ENCODE measurements around the gene C1QTNF1.
"Not testable (repeated sequence)": the region's sequence is repeated elsewhere in the genome, so short reads cannot be mapped to it uniquely, and the experiment has no call there.

Gene C1QTNF1

DNA sequence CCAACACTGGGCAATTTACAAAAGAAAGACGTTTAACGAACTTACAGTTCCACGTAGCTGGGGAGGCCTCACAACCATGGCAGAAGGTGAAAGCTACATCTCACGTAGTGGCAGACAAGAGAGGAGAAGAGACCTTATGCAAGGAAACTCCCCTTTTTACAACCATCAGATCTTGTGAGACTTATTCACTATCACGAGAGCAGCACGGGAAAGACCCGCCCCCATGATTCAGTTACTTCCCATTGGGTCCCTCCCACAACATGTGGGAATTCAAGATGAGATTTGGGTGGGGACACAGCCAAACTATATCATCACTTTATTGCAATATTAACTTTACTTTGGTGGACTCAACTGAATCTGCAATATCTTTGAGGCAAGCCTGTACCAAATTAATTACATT is 38.7 kb downstream of the C1QTNF1 start:
- no peak for DNase-seq

DNA sequence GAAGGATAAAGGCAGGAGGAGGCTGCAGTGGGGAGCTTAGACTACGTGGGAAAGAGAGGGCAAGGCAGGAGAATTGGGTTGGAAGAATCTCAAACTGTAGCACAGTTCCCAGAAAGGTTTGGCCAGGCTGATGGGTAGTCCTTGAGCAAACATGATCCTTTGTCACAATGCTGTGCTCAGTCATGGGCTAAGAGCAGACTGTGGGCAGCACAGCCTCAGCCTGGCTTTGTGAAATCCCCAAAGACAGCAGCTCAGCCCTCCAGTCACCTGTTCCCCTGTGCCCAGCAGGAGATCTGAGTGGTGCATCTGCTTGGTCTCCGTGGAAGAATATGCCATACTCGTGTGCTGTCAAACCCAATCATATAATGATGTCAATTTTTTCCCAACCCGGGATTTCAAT is 40.1 kb downstream of the C1QTNF1 start:
- peak; percentile 24 for DNase-seq

DNA sequence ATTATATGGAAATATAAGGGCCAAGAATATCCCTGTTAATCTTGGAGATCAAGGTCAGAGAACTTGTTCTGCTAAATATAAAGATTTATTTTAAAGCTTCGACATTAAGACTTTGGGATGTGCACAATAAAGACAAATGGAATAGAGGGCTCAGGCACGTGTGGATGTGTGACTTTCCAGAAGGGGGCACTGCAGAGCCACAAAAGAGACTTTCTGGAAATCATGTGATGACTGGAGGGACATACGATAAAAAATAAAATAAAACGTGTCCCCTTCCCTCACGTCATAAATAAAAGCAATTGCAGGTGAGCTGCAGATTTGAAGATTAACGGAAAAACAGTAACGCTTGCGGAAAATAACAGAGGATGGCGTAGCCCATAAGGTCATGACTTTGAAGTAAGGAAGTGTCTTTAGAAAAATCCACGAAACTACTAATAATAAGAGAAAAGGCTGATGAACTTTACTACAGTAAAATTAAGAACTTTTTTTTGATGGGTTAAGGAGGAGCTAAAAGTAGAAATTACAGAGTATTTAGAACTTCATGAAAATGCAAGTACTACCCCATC is 41.2 kb downstream of the C1QTNF1 start:
- peak; percentile 6 for DNase-seq

DNA sequence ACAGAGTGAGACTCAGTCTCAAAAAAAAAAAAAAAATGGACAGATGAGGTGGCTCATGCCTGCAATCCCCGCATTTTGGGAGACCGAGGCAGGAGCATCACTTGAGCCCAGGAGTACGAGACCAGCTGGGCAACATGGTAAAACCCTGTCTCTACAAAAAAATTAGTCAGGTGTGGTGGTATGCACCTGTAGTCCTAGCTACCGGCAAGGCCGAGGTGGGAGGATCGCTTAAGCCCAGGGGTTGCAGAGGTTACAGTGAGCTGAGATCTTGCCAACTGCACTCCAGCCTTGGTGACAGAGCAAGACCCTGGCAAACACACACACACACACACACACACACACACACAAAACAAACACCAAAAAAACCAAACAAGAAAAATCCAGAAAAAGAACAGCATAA is 43.0 kb downstream of the C1QTNF1 start:
- no peak for DNase-seq

DNA sequence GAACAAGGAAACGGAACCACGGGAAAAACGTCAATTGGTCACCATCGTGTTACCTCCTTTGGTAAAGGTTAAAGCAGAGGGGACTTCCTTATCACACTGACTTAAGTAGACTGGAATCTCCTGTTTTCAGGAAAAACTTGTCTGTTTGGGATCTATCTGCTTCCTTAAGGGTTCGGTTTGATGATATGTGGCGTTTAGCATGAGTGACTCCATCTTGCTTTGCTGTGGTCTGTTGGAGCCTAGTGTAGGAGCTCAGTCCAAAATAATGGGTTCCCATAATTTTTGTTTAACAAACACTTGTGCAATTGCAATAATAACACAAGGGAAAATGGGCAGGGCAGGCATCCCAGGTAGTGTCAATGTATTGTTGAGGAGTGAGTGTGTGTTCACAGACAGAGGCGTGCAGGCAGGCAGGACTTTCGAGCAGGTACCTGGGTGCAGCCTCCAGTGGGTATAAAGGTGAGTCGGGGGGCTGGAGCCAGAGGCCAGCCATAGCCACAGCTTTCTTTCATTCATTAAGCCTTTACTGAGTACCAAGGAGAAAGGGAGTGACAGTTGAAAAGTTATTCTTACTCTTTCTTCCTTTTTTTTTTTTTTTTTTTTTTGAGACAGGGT is 46.4 kb downstream of the C1QTNF1 start:
- DNase-seq, result no peak

DNA sequence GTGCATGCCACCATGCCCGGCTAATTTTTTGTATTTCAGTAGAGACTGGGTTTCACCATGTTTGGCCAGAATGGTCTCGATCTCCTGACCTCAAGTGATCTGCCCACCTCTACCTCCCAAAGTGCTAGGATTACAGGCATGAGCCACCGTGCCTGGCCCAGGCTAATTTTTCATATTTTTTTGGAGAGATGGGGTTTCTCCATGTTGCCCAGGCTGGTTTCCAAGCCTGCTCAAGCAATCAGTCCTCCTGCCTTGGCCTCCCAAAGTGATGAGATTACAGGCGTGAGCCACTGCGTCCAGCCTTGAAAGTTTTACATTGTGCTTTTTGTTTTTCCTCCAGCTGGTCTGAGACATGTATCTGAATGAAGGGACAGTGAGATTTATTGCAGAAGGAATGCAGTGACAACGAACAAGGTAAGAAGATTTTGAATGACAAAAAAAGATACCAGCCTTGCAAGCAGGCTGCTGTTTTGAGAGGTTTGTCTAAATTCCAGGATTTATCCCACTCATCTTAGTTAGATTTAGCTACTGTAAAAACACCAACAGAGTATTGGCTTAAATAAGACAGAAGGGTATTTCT is 47.3 kb downstream of the C1QTNF1 start:
- DNase-seq, result no peak

DNA sequence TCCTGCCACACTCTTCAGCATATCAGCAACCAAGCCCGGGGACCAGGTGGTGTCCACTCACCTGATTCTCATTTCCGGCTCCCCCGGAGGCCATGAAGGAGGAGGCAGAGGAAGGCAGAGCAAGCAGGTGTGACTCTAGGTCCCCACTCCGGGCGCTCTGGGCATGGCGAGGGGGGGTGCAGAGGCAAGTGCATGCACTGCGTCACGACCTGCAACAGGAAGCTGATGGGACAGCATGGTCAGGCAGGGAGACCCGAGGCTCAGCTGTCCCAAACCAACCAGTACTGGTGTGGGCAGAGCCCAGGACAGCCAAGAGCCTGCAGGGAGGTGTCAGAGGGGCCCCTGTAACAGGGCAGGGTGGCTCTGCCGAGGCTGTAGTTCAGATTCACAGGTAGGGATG is 48.6 kb downstream of the C1QTNF1 start:
- DNase-seq, result no peak

DNA sequence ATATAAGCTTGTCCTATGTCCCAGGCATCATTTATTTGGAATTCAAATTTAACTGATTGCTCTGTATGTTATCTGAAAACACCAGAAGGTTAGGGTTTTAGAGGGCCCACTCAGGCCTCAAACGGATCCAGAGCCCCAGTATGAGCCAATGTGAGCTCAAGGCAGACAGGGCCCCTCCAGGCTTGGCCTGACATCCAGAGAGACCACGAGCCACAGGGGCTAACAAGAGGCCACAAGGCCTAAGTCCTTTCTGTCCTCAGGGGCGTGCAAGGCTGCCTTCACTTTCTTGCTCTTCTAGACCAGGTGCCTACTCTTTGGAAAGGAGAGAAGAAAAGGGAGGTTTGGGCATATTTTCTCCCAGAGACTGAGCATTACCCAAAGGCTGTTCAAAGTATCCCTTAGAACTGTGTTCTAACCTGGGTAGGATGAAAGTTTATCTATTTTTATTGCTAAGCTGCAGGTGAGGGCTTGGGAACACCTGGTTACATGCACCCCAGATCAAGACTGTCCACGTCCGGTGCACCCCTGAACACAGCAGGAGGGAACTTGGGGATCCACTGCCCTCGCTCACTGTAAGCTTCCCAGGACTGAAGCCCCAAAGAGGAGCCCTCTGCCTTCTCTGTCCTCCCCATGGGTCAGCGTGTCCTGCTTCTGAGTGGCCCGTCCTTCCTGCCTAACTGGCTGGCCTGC is 49.2 kb downstream of the C1QTNF1 start:
- DNase-seq, result no peak

DNA sequence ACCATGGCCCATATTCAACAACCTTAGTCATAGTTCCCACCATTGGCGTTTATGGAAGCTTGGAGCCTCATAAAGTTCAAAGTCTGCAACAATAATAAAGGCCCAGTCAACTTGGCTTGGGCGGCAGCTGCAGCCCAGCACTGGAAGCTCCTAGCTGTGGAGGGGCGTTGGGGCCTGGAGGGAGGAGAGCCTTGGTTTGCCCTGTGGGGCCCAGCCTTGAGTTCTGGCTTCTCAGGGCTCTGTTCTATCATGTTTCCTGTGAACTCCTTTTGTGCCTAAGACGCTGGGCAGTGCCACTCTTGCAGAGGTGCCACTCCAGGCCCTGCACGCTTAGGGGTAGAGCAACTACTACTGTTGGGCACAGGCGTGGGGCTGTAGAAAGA is 49.7 kb downstream of the C1QTNF1 start:
- DNase-seq, result no peak

DNA sequence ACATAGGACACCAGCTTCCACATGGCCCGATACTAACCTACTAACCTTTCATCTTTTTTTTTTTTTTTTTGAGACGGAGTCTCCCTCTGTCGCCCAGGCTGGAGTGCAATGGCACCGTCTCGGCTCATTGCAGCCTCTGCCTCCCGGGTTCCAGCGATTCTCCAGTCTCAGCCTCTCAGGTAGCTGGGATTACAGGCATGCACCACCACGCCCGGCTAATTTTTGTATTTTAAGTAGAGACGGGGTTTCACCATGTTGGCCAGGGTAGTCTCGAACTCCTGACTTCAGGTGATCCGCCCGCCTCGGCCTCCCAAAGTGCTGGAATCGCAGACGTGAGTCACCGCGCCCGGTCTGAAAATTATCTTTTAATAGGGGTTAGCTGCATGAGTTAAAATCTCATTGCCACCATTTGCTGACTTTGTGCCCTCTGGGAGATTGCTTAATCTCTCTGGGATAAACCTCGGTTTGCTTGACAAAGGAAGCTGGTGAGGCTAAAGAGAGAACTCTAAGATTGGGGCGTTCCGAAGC is 50.2 kb downstream of the C1QTNF1 start:
- not testable (repeated sequence) for DNase-seq

DNA sequence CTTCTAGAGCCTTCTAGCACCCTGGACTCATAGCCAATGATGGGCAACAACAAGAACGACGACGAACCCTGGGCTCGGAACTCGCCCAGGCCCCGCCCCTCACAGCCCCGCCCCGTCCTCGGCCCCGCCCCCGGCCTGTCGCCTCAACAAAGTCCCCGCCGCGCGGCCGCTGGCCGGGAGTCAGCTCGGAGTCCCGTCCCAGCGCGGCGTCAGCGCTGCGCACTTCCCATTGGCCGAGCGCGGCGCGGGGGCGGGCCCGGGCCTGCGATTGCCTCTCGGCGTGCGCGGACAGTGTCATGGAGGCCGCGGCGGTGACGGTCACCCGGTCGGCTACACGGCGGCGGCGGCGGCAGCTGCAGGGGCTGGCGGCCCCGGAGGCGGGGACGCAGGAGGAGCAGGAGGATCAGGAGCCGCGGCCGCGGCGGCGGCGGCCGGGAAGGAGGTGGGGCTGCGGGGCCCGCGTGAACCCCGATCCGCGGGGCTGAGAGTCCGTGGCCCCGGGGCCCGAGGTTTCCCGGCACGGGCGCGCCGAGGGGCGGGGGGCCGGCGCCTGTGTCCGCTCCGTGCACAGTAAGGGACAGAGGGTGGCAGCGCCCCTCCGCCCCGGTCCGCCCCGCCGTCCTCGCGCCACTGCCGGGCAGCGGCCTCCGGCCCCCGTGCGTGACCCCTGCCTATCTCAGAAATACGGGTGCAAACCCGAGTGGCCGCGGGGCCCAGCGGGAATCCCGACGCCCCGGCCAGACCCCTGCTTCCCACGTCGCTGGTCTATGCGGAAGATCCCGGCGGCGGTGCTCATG is 50.9 kb downstream of the C1QTNF1 start, which contains the start of gene ENGASE:
Gene ENGASE, plus strand, starts transcription at position 176 of the 797 bp plus-strand sequence. Its CDS starts 121 bp downstream, at position 297.
- DNase-seq, result peak; percentile 88

DNA sequence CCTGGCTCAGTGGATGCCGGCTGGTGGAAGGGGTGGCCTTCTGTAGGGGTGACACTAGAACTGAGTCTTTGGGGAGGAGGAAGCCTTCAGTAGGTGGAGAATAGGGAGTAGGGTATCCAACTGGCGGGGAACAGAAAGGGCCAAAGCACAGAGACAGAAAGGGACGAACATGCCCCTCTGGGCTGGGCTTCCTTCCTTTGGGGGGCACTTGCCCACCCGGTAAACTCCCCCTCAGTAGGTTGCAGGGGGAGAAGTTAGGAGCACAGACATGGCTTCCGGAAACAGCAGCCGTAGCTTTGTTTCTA is 51.4 kb downstream of the C1QTNF1 start:
- DNase-seq, result no peak

DNA sequence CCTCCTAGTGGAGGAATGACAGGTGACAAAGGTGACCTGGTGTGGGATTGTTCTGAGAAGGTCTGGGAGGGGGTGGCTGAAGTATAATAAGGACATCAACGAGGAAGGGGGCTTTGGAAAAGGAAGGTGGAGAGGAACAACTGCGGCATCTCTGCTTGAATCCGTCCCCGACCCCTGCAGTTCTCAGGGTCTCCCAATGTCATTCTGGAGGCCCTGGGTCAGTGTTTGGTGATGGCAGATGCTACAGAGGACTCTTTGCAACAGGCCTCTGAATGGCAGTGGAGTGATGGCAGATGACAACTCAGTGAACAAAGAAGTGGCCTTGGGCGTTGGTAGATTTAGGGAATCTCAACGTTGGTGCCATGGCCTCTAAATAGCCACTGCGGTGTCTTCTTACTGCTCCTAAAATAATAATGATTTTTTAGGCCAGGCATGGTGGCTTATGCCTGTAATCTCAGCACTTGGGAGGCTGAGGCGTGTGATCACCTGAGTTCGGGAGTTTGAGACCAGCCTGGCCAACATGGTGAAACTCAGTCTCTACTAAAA is 52.0 kb downstream of the C1QTNF1 start:
- no peak for DNase-seq

DNA sequence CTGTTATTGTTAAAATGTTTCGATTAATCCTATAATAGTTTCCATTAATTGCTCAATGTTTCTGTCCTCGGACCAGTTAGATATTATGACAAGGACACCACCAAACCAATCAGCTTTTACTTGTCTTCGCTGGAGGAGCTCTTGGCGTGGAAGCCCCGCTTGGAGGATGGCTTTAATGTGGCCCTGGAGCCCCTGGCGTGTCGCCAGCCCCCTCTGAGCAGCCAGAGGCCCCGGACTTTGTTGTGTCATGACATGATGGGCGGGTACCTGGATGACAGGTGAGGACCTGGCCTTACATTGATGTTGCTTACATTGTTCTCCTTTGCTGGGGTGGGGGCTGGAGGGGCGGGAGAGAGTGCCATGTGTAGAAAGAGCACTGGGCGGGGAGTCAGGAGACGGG is 53.6 kb downstream of the C1QTNF1 start:
- DNase-seq, result no peak

DNA sequence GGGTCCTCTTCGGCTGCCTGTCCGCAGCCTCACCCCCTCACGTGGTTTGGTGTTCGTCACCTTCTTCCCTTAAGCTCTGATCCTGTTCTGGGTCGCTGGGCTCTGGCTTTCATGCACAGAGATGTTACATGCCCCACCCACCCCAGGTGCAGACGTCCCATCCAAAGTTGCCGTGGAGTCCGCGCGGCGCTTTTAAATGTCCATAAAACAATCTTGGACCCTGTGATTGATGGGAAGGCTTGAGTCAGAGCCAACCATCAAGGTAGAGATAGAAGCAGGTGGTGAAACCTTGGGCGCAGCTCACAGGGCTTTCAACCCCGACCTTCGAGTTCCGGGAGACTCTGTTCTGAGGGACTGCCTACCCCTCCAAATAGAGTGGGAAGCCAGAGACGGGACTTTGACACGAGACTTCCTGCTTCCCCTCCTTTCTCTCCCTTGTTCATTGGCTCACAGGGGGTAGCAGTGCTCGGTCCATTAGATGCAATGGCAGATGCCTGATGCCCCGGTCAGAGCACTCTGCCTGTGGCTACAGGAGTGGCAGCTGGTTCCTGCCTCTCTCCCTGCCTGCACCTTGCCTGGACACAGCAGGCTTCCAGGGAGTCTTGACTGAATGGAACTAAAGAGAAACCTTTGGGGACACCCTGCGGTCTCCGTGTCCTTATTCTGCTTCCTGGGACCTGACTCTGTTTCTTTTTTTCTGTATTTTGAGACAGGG is 54.7 kb downstream of the C1QTNF1 start:
- DNase-seq, result no peak

DNA sequence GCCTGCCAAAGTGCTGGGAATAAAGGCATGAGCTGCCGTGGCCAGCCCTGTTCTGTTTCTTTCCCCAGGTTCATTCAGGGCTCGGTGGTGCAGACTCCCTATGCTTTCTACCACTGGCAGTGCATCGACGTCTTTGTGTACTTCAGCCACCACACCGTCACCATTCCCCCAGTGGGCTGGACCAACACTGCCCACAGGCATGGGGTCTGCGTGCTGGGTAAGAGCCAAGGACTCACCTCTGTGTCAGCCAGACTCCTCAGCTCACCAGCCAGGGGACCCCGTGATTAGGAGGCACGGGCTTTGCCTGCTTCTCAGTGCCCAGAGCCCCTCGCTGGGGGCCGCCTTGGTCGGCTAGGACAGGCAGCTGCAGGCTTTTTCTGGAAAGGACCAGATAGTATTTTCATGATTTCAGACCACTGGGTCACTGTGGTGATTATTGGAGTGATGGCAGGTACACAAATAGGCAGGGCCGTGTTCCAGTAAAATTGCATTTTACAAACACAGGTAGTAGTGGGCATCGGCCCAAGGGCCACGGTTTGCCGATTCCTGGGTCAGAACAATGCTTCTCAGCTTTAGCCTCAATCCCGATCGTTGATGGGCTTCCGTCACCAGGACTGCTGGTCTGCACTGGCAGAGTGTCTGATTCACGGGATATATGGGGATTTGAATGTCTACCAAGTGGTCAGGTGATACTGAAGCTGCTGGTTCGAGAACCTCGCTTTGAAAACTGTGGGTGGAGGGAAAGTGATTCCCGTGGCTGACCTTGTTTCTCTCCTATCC is 55.6 kb downstream of the C1QTNF1 start:
- DNase-seq, result no peak

DNA sequence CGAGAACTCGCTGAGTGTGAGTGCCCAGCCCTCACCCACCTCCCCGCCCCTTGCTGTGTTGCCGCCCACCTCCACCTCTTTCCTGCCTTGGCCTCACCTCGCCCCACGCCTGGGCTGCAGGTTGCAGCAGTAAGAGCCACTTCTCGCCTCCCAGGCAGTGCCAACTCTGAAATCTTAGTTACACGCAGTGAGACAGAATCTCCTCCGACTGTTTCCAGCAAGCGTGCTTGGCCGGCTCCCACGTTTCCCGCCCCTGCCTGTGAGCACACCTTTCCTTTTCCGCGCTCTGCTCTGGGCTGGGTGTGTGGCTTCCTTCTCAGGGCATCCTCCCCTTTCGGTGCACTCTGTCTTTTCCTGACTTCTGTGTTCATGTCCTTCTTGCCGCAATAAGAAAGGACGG is 56.4 kb downstream of the C1QTNF1 start:
- DNase-seq, result no peak

DNA sequence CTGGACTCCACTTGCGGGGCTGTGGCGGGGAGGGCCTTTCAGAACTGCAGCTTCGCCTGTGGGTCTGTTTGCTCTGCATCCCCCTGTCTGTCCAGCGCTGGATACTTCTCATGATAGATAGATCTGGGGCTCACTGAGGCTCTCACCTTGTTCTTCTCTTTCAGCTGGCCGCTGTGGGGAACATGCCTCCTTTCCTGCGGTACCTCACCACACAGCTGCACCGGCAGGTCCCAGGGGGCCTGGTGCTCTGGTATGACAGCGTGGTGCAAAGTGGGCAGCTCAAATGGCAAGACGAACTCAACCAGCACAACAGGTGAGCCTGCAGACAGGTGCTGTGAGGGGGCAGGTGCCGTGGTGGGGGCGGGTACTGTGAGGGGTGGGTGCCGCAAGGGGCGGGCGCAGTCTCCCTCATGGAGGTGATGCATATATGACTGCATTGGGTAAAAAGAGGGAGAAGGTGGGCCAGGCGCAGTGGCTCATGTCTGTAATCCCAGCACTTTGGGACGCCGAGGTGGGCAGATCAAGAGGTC is 56.9 kb downstream of the C1QTNF1 start:
- peak; percentile 12 for DNase-seq

DNA sequence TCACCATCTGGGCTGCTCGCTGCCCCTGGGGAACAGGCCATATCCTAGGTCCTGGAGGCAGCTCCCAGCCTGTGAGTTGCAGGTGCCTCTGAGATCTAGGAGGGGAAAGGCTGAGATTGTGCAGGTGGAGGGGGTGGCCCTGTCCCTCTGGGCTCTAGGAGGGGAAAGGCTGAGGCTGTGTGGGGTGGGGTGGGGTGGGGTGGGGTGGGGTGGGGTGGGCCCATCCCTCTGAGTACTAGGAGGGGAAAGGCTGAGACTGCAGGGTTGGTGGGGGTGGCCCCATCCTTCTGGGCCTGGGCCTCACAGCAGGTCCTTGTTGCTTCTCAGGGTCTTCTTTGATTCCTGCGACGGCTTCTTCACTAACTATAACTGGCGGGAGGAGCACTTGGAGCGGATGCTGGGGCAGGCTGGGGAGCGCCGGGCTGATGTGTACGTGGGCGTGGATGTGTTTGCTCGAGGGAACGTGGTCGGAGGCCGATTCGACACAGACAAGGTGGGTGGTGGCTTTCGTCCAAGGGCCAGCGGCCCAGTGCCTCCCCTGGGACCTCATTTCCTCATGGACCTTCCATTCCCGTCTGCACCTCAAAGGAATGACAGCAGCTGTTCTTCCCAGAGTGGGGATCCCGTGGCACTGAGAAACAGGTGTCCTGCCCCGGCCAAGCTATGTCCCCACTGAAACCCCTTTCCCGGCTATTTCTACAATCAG is 57.8 kb downstream of the C1QTNF1 start:
- DNase-seq, result peak; percentile 22
